T1000 (cell line): ENCODE data around the gene RNF149.
"Not testable (repeated sequence)": the region's sequence is repeated elsewhere in the genome, so short reads cannot be mapped to it uniquely, and the experiment has no call there.

Source experiments
- DNase-seq: peaks from one replicate; lab custom pipeline; 2025; ENCODE audit warnings: mixed read lengths; lab: John Stamatoyannopoulos, UW

Gene RNF149

DNA sequence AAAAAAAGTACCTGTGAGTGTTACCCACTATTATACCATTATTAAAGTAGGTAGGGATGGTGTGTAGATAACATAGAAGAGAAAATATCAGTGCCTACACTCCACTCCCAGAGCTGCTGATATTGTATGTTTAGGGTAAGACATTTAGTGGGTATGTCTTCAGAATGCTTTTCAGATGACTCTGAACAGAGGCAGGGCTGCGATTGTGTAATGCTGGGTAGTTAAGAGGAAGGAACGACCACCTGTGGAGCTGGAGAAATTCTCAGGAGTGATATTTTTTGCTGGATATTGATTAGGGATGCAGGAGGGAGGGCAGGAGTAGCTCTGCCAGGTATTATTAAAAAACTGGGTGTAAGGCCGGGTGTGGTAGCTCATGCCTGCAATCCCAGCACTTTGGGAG lies 53.0 kb downstream of the RNF149 start:
- no peak for DNase-seq

DNA sequence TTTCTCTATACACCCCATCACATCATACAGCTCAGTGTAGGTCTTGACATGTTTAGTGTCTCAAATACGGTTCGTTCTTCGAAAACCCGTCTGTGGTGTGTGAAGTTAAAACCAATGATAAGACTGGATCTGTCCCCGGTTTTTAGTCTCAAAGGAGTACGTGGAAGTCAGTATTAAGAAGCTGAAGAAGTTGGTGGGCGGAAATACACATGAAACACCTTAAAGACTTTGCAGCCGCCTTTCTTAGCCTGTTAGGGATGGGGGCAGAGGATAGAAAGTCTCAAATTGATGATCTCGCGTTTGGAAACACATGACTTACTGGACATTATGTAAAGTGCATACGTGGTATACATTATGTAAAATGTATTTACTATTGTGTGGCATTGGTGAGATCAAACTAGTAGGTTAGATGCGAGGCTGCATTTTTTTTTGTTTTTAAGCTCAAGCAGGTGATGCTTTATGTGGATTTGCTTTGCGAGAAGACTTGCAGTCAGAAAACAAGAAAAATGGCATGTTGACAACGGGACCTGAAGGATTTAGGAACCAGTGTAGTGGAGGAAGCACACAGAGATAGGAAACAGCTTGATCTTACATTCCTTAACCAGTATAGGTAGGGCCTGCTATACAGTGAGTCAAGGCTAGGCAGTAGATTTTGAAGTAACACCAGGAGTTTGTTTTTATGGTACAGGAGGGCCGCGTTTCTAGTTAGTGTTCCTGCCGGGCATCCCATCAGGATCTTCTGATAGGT lies 54.6 kb downstream of the RNF149 start:
- no peak for DNase-seq

DNA sequence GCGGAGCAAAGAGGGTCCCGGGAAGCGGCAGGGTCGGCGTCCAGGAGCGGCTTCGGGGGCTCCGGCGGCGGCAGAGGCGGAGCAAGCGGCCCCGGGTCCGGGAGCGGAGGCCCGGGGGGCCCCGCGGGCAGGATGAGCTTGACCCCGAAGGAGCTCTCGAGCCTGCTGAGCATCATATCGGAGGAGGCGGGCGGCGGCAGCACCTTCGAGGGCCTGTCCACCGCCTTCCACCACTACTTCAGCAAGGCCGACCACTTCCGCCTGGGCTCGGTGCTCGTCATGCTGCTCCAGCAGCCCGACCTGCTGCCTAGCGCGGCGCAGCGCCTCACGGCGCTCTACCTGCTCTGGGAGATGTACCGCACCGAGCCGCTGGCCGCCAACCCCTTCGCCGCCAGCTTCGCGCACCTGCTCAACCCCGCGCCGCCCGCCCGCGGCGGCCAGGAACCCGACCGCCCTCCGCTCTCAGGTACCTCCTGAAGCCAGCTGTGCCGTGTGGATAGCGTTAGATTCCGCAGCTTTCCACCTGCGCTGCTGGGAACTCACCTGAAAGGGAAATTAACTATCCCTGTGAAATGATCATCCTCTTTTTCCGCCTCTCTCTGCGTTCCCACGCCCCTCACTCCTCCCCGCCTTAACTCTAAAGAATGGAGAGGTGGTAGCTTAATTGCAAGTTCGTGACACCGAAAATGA lies 55.3 kb downstream of the RNF149 start:
- peak; percentile 67 for DNase-seq

DNA sequence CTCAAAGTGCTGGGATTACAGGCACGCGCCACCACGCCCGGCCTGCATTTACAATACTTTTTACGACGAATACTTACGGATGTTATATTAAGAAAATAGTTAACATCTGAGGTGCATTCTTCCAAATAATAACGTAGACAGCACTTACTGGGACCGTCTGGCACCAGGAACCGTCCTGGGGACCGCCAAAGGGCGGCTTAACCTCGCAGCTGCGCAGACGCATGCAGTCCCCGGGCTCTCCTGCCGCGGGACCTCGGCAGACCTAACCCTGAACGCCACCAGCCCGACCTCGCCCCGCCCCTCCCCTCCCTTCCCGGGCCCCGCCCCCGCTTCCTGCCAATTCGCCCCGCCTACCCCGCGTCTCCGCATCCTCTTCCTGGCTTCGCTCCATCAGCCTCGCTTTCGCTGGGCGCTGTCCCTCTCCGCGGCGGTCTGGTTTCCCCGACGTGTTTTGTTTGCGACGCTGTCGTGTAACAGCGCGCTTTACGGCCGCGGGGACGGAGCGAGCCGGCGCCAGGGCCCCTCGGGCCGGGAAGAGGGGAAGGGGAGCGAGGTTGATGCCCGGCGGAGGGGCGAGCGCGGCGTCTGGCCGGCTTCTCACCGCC lies 56.0 kb downstream of the RNF149 start, which contains the start of gene CNOT11:
Gene CNOT11, plus strand, starts transcription at position 479 of the 605 bp plus-strand sequence. Its CDS starts 79 bp downstream, at position 558.
- peak; percentile 98 for DNase-seq

DNA sequence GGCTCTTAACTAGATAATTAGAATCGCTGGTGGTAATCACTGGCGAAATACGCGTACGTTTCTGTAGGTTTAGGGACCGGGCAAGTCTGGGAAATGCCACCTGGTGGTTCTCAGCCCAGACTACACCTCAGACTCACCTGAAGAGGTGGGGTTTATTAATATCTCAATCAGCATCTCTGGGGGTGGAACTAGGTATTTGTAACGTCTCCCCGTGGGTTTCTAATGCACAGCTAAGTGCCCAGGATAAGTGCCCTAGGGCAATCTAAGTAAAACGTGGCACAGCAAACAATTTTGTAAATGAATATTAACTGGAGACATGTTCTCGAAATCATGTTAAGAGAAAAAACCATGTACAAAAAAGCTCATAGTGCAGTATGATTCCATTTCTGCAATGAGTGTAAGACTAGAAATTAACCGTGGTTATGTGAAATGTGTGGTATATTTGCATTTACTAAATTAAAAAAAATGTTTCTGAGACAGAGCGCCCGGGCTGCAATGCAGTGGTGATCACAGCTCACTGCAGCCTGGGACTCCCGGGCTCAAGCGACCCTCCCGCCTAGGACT lies 56.6 kb downstream of the RNF149 start:
- DNase-seq: no peak

DNA sequence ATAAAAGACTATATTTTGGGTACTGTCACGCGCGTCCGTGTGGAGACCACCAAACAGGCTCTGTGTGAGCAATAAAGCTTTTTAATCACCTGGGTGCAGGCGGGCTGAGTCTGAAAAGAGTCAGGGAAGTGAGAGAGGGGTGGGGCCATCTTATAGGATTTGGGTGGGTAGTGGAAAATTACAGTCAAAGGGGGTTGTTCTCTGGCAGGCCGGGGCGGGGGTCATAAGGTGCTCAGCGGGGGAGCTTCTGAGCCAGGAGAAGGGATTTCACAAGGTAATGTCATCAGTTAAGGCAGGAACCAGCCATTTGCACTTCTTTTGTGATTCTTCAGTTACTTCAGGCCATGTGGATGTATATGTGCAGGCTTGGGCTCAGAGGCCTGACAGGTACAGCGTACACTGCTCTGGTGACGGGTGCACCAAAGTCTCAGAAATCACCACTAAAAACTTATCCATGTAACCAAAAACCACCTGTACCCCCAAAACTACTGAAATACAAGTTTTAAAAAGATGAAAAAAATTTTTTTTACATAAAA lies 57.2 kb downstream of the RNF149 start:
- DNase-seq: not testable (repeated sequence)

DNA sequence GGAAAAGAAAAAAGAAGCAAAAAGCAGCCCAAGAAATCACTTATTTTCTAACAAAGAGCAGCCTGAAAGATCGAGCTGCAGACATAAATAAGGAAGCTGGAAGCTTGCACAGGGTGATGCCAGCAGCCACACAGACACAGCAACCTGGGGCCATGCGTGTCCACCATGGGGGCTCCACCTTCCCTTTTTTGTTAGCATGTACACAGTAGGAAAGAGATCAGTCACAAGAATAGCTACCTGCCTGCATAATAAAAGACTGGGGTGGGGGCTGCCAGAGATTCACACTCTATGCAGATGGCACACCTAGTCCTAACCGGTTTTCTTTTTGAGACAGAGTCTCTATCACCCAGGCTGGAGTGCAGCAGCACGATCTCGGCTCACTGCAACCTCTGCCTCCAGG lies 58.7 kb downstream of the RNF149 start:
- DNase-seq: no peak

DNA sequence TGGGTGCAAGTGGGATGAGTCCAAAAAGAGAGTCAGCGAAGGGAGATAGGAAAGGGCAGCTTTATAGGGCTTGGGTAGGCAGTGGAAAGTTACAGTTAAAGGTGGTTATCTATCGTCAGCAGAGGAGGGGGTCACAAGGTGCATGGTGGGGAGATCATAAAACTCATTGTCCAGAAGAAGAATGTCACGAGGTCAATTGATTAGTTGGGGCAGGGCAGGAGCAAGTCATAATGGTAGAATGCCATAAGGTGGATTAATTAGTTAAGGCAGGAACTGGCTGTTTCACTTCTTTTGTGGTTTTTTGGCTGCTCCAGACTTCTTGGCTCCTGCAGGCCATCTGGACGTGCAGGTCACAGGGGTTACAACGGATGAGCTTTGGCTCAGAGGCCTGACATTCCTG lies 59.7 kb downstream of the RNF149 start:
- DNase-seq: not testable (repeated sequence)

DNA sequence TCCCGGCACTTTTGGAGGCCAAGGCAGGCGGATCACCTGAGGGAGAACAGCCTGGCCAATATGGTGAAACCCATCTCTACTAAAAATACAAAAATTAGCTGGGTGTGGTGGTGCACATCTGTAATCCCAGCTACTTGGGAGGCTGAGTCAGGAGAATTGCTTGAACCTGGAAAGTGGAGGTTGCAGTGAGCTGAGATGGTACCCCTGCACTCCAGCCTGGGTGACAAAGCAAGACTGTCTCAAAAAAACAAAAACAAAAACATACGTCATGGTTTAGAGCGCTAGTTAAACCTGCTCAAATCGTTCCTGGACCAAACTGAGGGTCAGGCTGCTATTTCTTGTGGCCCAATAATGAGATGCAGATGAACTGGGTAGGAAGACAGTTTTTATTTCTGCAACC lies 63.0 kb downstream of the RNF149 start:
- not testable (repeated sequence) for DNase-seq

DNA sequence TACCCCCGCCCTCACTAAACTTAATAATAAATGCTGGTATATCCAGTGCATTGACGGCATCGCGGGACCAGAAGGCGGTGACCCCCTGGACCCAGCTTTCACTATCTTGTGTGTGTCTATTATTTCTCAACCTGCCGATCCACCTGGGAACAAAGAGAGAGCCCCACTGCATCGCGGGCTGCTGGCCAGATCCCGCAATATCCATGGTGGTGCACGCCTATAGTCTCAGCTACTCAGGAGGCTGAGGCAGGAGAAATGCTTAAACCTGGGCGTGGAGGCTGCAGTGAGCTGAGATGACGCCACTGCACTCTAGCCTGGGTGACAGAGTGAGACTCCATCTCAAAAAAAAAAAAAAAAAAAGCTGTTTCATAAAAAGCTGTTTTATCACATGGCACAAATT lies 63.6 kb downstream of the RNF149 start:
- not testable (repeated sequence) for DNase-seq

DNA sequence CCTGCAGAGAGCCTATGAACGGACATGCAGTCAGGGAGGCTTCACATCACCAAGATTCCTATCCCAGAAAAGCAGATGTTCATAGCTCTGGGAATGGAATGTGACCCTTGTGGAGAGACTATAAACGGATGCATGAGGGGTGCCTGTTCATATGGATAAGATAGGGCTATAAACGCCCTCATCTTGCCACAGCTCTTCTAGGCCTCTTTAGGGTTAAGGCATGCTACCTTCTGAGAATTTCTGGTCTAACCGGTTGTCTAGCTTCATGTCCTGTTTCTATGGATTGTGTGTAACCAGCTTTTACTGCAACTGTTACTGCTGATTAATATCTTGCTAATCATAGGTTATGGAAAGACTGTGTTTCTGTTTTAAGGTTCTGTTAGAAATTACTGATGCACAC lies 64.1 kb downstream of the RNF149 start:
- not testable (repeated sequence) for DNase-seq

DNA sequence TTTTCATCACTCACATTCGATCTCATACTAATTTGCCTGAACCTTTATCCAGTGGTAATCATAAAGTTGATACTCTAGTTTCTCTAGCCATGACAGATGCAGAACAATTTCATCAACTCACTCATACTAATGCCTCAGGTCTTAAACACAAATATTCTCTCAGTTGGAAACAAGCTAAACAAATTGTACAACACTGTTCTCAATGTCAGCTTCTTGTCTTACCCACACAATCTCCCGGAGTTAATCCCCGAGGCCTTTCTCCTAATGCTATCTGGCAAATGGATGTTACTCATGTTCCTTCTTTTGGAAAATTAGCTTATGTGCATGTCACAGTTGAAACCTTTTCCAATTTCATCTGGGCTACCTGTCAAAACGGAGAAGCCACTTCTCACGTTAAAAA lies 67.3 kb downstream of the RNF149 start:
- no peak for DNase-seq

DNA sequence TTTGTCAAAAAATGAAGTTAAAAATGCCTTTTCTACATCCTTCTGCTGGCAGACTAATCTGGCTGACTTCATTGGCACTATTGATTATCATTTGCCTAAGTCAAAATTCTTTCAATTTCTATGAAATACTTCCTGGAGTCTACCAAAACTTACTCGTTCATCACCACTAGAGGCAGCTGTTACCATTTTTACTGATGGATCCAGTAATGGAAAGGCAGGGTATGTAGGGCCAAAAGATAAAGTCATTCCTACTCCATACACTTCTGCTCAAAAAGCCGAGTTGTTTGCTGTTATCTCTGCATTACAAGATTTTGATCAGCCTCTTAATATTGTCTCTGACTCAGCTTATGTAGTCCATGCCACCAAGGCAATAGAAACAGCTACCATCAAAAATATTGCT lies 67.8 kb downstream of the RNF149 start:
- not testable (repeated sequence) for DNase-seq

DNA sequence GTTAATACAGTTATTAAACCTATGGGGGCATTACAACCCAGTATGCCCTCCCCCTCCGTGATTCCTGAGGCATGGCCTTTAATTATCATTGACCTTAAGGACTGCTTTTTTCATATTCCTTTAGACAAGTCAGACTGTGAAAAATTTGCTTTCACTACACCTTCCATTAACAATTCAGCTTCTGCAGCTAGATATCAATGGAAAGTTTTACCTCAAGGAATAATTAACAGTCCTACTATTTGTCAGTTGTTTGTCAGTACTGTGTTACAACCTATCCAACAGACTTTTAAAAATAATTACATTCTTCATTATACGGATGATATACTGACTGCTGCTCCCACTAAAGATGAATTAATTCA lies 68.8 kb downstream of the RNF149 start:
- DNase-seq: not testable (repeated sequence)

DNA sequence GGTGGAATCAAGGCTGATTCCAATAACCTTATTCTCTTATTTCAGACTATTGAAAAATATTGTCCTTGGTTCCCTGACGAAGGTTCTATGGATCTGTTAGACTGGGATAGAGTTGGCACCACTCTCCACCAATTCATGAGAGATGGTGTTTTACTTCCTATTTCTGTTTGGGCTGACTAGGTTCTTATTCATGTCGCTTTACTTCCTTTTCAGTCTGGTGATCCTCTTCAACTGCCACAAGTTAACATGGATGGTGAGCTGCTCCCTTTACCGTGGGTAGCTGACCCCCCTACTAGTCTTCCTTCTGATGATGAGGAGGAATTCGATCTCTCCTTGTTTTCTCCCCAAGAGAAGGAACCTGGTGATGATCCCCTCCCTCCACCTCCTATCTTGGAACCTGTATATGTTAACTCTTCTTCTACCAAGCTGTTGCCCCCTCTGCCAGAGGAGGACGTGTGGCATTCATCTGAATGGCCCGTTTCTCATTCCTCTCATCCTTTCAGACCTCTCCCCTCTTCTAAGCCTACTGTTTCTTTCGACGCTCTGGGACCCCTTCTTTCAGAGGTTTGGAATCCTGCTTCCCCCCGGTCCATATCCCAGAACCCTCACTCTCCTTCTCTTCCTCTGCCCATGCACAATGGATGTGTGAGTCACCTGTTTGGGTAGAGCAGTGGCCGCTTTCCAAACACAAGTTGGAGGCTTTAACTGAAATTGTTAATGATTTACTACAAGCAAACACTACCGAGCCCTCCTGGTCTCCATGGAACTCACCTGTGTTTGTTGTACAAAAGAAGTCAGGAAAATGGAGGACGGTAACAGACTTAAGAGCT lies 69.4 kb downstream of the RNF149 start:
- no peak for DNase-seq

DNA sequence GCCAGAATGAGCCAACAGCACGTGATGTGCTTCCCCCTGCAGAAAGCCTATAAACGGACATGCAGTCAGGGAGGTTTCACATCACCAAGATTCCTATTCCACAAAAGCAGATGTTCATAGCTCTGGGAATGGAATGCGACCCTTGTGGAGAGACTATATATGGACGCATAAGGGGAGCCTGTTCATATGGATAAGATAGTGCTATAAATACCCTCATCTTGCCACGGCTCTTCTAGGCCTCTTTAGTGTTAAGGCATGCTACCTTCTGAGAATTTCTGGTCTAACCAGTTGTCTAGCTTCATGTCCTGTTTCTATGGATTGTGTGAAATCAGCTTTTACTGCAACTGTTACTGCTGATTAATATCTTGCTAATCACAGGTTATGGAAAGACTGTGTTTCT lies 70.6 kb downstream of the RNF149 start:
- DNase-seq: not testable (repeated sequence)

DNA sequence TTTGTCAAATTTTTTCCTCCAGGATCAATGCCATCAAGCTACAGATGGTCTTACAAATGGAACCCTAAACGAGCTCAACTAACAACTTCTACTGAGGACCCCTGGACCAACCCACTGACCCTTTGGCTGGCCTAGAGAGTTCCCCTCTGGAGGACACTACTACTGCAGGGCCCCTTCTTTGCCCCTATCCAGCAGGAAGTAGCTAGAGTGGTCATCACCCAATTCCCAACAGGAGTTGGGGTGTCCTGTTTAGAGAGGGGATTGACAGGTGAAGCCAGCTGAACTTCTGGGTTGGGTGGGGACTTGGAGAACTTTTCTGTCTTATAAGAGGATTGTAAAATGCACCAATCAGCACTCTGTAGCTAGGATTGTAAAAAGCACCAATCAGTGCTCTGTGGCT lies 72.5 kb downstream of the RNF149 start:
- not testable (repeated sequence) for DNase-seq

DNA sequence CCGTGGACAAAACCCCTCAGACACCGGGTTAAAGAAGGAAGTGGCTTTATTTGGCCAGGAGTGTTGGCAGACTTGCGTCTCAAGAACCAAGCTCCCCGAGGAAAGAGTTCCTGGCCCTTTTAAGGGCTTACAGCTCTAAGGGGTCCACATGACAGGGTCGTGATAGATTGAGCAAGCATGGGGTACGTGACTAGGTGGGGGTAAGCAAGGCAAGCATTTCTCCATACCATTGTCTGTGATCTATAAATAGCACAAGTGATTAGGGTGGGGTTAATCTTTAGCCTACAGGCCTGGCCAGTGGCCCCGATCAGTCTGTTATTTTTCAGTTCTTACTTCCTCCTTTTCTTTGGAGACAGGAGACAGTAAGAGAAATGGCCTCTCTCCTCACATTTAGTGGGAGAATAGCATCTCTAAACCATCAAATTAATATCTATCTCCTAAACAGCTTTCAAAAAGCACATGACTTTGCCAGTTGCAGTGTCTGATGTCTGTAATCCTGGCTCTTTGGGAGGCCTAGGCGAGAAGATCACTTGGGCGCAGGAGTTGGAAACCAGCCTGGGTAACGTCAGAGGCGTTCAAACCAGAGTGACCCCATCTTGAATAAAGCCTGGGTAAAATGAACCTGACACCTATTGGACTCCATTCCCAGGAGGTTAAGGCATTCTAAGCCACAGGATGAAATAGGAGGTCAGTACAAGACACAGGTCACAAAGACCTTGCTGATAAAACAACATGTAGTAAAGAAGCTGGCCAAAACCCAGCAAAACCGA lies 74.1 kb downstream of the RNF149 start:
- no peak for DNase-seq

DNA sequence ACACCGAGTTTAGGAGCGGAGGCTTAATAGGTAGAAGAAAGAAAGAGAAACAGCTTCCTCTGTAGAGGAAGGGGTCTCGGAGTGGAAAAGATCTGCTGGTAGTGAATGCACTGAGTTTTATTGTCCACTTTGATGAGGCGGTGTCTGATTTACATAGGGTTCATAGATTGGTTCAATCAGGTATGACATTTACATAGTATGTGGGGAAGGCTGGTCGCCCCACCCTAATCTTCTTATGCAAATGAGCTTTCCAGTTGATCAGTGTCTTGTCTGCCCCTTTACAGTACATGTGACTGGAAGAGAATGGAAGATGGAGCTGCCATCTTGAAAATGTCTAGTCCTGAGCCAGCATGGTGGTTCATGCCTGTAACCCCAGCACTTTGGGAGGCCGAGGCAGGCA lies 75.7 kb downstream of the RNF149 start:
- no peak for DNase-seq

DNA sequence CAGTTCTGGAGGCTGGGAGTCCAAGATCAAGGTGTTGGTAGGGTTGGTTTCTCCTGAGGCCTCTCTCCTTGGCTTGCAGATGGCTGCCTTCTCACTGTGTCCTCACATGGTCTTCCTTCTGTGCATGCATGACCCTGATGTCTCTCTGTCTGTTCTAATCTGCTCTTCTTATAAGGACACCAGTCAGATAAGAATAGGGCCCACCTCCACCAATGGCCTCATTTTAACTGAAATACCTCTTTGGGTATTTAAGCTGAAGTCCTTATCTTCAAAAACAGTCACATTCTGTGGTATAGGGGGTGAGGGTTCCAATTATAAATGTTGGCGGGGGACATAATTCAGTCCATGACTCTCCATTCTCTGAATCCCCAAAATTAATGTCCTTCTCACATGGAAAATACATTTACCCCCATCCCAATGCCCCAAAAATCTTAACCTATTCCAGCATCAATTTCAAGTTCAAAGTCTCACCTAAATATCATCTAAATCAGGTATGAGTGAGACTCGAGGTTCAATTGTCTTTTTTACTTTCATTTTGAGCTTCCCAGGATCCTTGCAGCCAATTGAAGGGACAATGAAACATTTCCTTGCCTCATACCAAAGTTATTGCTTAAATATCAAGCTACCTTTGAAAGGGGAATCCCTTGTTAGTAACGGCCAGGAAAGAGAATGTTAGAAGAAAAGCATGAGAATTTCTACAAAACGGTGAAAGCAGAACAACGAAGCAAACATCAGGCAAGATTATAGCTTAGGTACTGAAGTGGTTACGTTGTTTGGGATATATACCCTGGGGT lies 76.4 kb downstream of the RNF149 start:
- DNase-seq: no peak
